GM21526 (cell line): Measurements from ENCODE around the gene NSUN4.
"Not testable (repeated sequence)": the region's sequence is repeated elsewhere in the genome, so short reads cannot be mapped to it uniquely, and the experiment has no call there.

Experiments used
- ATAC-seq: cut with Tn5 transposase; IDR thresholded peaks from one replicate; pipeline ENCODE4 v1.9.1; 2021; ENCODE audit warnings: moderate library complexity; ENCODE audit not compliant: unreplicated experiment, low FRiP score

NSUN4 gene

GRCh38 chr1:46363121-46363520 lies 22.5 kb downstream of the NSUN4 start:
- ATAC-seq: no peak

GRCh38 chr1:46364612-46365011 lies 24.0 kb downstream of the NSUN4 start:
- no peak for ATAC-seq

GRCh38 chr1:46365796-46366195 lies 25.2 kb downstream of the NSUN4 start:
- ATAC-seq: not testable (repeated sequence)

GRCh38 chr1:46367072-46367471 lies 26.5 kb downstream of the NSUN4 start:
- no peak for ATAC-seq

- ATAC-seq: not testable (repeated sequence)
These were observed 27.1 kb downstream of the NSUN4 start for GRCh38 chr1:46367701-46368100.

GRCh38 chr1:46368791-46369190 lies 28.2 kb downstream of the NSUN4 start:
- no peak for ATAC-seq

- no peak for ATAC-seq
These were observed 29.1 kb downstream of the NSUN4 start for GRCh38 chr1:46369542-46370213.

- ATAC-seq: no peak
These were observed 29.6 kb downstream of the NSUN4 start for GRCh38 chr1:46370214-46370633.

GRCh38 chr1:46372431-46372830 lies 31.8 kb downstream of the NSUN4 start:
- no peak for ATAC-seq

GRCh38 chr1:46379996-46380395 lies 39.4 kb downstream of the NSUN4 start:
- no peak for ATAC-seq

GRCh38 chr1:46380508-46380907 lies 39.9 kb downstream of the NSUN4 start:
- ATAC-seq: no peak

GRCh38 chr1:46393510-46393909 lies 52.9 kb downstream of the NSUN4 start:
- ATAC-seq: no peak

- ATAC-seq: no peak
These were observed 53.7 kb downstream of the NSUN4 start, which contains the start of gene FAAH for GRCh38 chr1:46394108-46394871. Gene FAAH (plus strand): TSS chr1:46394317. CDS start chr1:46394349, 32 bp downstream.

GRCh38 chr1:46394872-46395465 lies 54.4 kb downstream of the NSUN4 start:
- ATAC-seq: no peak

- ATAC-seq: no peak
These were observed 56.1 kb downstream of the NSUN4 start for GRCh38 chr1:46396441-46397398.

- no peak for ATAC-seq
These were observed 58.7 kb downstream of the NSUN4 start for GRCh38 chr1:46399307-46399706.

- no peak for ATAC-seq
These were observed 59.8 kb downstream of the NSUN4 start for GRCh38 chr1:46400421-46400820.

- no peak for ATAC-seq
These were observed 60.7 kb downstream of the NSUN4 start for GRCh38 chr1:46401154-46401913.

GRCh38 chr1:46401964-46402626 lies 61.5 kb downstream of the NSUN4 start:
- ATAC-seq: no peak
